HG02571 (cell line): ENCODE data around the gene GOLGA6L24.
"Not testable (repeated sequence)": the region's sequence is repeated elsewhere in the genome, so short reads cannot be mapped to it uniquely, and the experiment has no call there.

Experiments used
- ATAC-seq: cut with Tn5 transposase; IDR thresholded peaks from one replicate; pipeline ENCODE4 v1.9.1; 2021; ENCODE audit warnings: mild to moderate bottlenecking, moderate library complexity; ENCODE audit not compliant: unreplicated experiment

Gene GOLGA6L24

GRCh38 chr15:28357984-28358383 lies at the start of gene GOLGA6L24:
TSS of gene GOLGA6L24 (minus strand) at chr15:28358084. CDS start at chr15:28358023, 61 bp downstream.
- ATAC-seq: not testable (repeated sequence)

- not testable (repeated sequence) for ATAC-seq
Measured at GRCh38 chr15:28402774-28403435, 45.0 kb upstream of the GOLGA6L24 start.

- not testable (repeated sequence) for ATAC-seq
Measured at GRCh38 chr15:28396022-28396421, 38.1 kb upstream of the GOLGA6L24 start.

GRCh38 chr15:28380053-28380452 lies 22.2 kb upstream of the GOLGA6L24 start:
- not testable (repeated sequence) for ATAC-seq

GRCh38 chr15:28378364-28378763 lies 20.5 kb upstream of the GOLGA6L24 start, which contains the start of gene GOLGA8F:
TSS of gene GOLGA8F (plus strand) at chr15:28378664. CDS start at chr15:28378762, 98 bp downstream.
- not testable (repeated sequence) for ATAC-seq

GRCh38 chr15:28365502-28365901 lies 7.6 kb upstream of the GOLGA6L24 start:
- ATAC-seq: not testable (repeated sequence)

GRCh38 chr15:28322129-28322588 lies 35.7 kb downstream of the GOLGA6L24 start, which contains the start of gene HERC2:
TSS of gene HERC2 (minus strand) at chr15:28322179. CDS start at chr15:28321433, 746 bp downstream.
- ATAC-seq: not testable (repeated sequence)

GRCh38 chr15:28321358-28322078 lies 36.4 kb downstream of the GOLGA6L24 start:
- ATAC-seq: not testable (repeated sequence)

GRCh38 chr15:28319725-28320124 lies 38.2 kb downstream of the GOLGA6L24 start:
- not testable (repeated sequence) for ATAC-seq

- not testable (repeated sequence) for ATAC-seq
Measured at GRCh38 chr15:28318828-28319227, 39.1 kb downstream of the GOLGA6L24 start.

- not testable (repeated sequence) for ATAC-seq
Measured at GRCh38 chr15:28318122-28318521, 39.8 kb downstream of the GOLGA6L24 start.

- not testable (repeated sequence) for ATAC-seq
Measured at GRCh38 chr15:28316958-28317357, 40.9 kb downstream of the GOLGA6L24 start.

GRCh38 chr15:28310454-28310853 lies 47.4 kb downstream of the GOLGA6L24 start:
- ATAC-seq: not testable (repeated sequence)

- not testable (repeated sequence) for ATAC-seq
Measured at GRCh38 chr15:28308718-28309117, 49.2 kb downstream of the GOLGA6L24 start.
